HepG2 (cell line): Measurements from ENCODE around the gene DOP1B. TPM values are rescaled to one million over a fixed set of nuclear protein-coding genes. Genes with fewer than 3 reads are reported as not detected.

Experiments
- ATAC-seq: fragments of 200-7000 bp; cut with Tn5 transposase; 3 replicates; pipeline ENCODE4 v1.9.1; 2020; ENCODE audit warnings: mild to moderate bottlenecking, moderate library complexity
- BruUV-seq: library from RNA; stranded (reverse); fragments of 400-500 nt; replicated peaks from 2 replicates; lab custom pipeline; 2021; lab: Mats Ljungman, UMichigan
- CTCF ChIA-PET: fragments of 300-600 bp; formaldehyde crosslinking; extraction: SDS; loops from one replicate; lab custom pipeline; 2021; ENCODE audit warnings: low total read pairs, inconsistent platforms, low intra/inter-chr PET ratio; lab: Yijun Ruan, JAX
- POLR2A ChIA-PET: fragments of 350-600 bp; sonication (Branson Sonifier 250); formaldehyde crosslinking; loops from one replicate; lab custom pipeline; 2020; ENCODE audit warnings: antibody characterized with exemption, inconsistent platforms; lab: Yijun Ruan, JAX
- DNase-seq: peaks from one replicate; pipeline ENCODE4 v3.0.0-alpha.2; 2015; ENCODE audit warnings: low spot score
- FAIRE-seq: peaks from 3 replicates; lab custom pipeline; 2011; peaks lifted over from hg19 to GRCh38; lab: Jason Lieb, UNC
- H2AFZ ChIP-seq: one replicate; pipeline ENCODE4 v1.6.1; 2011; ENCODE audit warnings: low read length, inconsistent platforms
- H3K27ac ChIP-seq: fragments of 300-600 bp; 3 replicates; pipeline ENCODE4 v1.8.0; 2011; ENCODE audit warnings: mixed run types, mild to moderate bottlenecking, mixed read lengths, low read length, inconsistent platforms; ENCODE audit not compliant: insufficient read depth; ENCODE audit errors: extremely low read length
- H3K27me3 ChIP-seq, 2 experiments: fragments of 200-600 bp in 1 of 2; 2 replicates in 1 of 2; 3 replicates in 1 of 2; pipeline versions ENCODE4 v1.6.0 to v1.8.0; 2011; ENCODE audit warnings: low read length in 2 of 2, mild to moderate bottlenecking in 2 of 2, moderate library complexity in 2 of 2, inconsistent platforms in 1 of 2; ENCODE audit not compliant: insufficient read depth in 2 of 2, control insufficient read depth in 1 of 2
- H3K36me3 ChIP-seq, 2 experiments: fragments of 200-600 bp in 1 of 2; replicated peaks in 1 of 2; 2 replicates in 1 of 2; 3 replicates in 1 of 2; pipeline versions ENCODE4 v1.5.1 to v1.8.0; 2011; ENCODE audit warnings: low read length in 2 of 2, inconsistent platforms in 1 of 2; ENCODE audit not compliant: insufficient read depth in 2 of 2, control insufficient read depth in 1 of 2
- H3K4me1 ChIP-seq: 2 replicates; pipeline ENCODE4 v1.5.1; 2012; ENCODE audit warnings: low read length, inconsistent platforms; ENCODE audit not compliant: insufficient read depth
- H3K4me2 ChIP-seq: 2 replicates; pipeline ENCODE4 v1.6.0; 2011; ENCODE audit warnings: low read depth, low read length, inconsistent platforms
- H3K4me3 ChIP-seq, 3 experiments: fragments of 200-600 bp in 1 of 3; sonication (generic), shearing (Covaris generic) in 1 of 3; replicated peaks in 1 of 3; 2 replicates each; pipeline ENCODE4 v1.5.1; 2011 to 2016; ENCODE audit warnings: low read length in 3 of 3, inconsistent platforms in 2 of 3, low read depth in 2 of 3, mild to moderate bottlenecking in 2 of 3, control low read depth in 1 of 3, mixed read lengths in 1 of 3; ENCODE audit not compliant: insufficient read depth in 1 of 3
- H3K79me2 ChIP-seq: one replicate; pipeline ENCODE4 v1.6.1; 2011; ENCODE audit warnings: low read length, inconsistent platforms; ENCODE audit not compliant: insufficient read depth
- H3K9ac ChIP-seq: 2 replicates; pipeline ENCODE4 v1.6.0; 2011; ENCODE audit warnings: mild to moderate bottlenecking, low read depth, low read length, inconsistent platforms; ENCODE audit not compliant: insufficient read depth
- H3K9me3 ChIP-seq: 2 replicates; pipeline ENCODE4 v1.5.1; 2012; ENCODE audit warnings: mild to moderate bottlenecking, low read length
- H4K20me1 ChIP-seq: 2 replicates; pipeline ENCODE4 v1.6.0; 2011; ENCODE audit warnings: inconsistent platforms, mild to moderate bottlenecking, low read length, moderate library complexity; ENCODE audit not compliant: insufficient read depth
- ISX ChIP-seq: sonication (generic); formaldehyde crosslinking; conservative IDR thresholded peaks from 2 replicates; pipeline ENCODE4 v1.5.0; 2020; ENCODE audit warnings: missing genetic modification reagents
- KLF16 ChIP-seq, 2 experiments: sonication (generic) in 1 of 2; formaldehyde crosslinking in 1 of 2; IDR thresholded peaks; 2 replicates each; pipeline versions ENCODE4 v1.6.1 to v1.8.0; 2016 to 2023; ENCODE audit warnings: missing genetic modification reagents in 2 of 2, missing compliant biosample characterization in 1 of 2
- ONECUT2 ChIP-seq: sonication (generic); formaldehyde crosslinking; IDR thresholded peaks from 2 replicates; pipeline ENCODE4 v1.4.0; 2020; ENCODE audit warnings: missing genetic modification reagents
- STAG1 ChIP-seq: sonication (generic); formaldehyde crosslinking; IDR thresholded peaks from 2 replicates; pipeline ENCODE4 v1.4.0; 2020; ENCODE audit warnings: missing genetic modification reagents
- TBX3 ChIP-seq: fragments of 450-650 bp; IDR thresholded peaks from 2 replicates; pipeline ENCODE4 v1.6.1; 2017; ENCODE audit warnings: antibody characterized with exemption, mild to moderate bottlenecking, inconsistent platforms, borderline replicate concordance
- XRCC5 ChIP-seq: fragments of 200-400 bp; formaldehyde crosslinking; optimal IDR thresholded peaks from 2 replicates; pipeline ENCODE3; 2017; ENCODE audit warnings: mild to moderate bottlenecking, low read length
- ZNF558 ChIP-seq: sonication (generic); formaldehyde crosslinking; IDR thresholded peaks from 2 replicates; pipeline ENCODE4 v1.9.0; 2022; ENCODE audit warnings: mild to moderate bottlenecking, missing genetic modification reagents, borderline replicate concordance
- ZNF703 ChIP-seq: sonication (generic); formaldehyde crosslinking; IDR thresholded peaks from 2 replicates; pipeline ENCODE4 v1.5.1; 2020; ENCODE audit warnings: missing genetic modification reagents, mild to moderate bottlenecking, moderate library complexity, borderline replicate concordance
- ZNF891 ChIP-seq: sonication (generic); formaldehyde crosslinking; IDR thresholded peaks from 2 replicates; pipeline ENCODE4 v1.5.0; 2020; ENCODE audit warnings: mild to moderate bottlenecking, missing genetic modification reagents
- WGBS: methylation state at CpG from one replicate; pipeline ENCODE4 v1.1.6; 2017; ENCODE audit warnings: low lambda C conversion rate; 5-methylcytosine and 5-hydroxymethylcytosine counted together
- in situ Hi-C: cut with HindIII; loops from 2 replicates; pipeline ENCODE4 v1.10.0; 2017; ENCODE audit warnings: low pct_unique_long_range_greater_than_20kb; ENCODE audit not compliant: extremely low pct_ligation_motif_present
- intact Hi-C: fragments of 100-400 bp; cut with micrococcal nuclease; formaldehyde crosslinking; loops from one replicate; pipeline ENCODE4 v1.10.0; 2022; ENCODE audit not compliant: unreplicated experiment
- polyA plus RNA-seq, 8 experiments: library from polyadenylated mRNA; depleted of rRNA in 3 of 8; stranded (reverse) in 7 of 8; unstranded in 1 of 8; fragments of >200 nt; fragmentation: Illumina TruSeq in 4 of 8; extraction: Trizol in 4 of 8; gene quantifications; 2 replicates each; pipeline versions ENCODE4 v1.2.1 to v1.2.3, GENCODE V29; 2011 to 2016; ENCODE audit warnings: low read depth in 4 of 8, missing spikeins in 1 of 8, mixed read lengths in 1 of 8; ENCODE audit not compliant: insufficient read depth in 1 of 8
- total RNA-seq, 5 experiments: library from RNA; depleted of rRNA; stranded (reverse); fragments of >200 nt; fragmentation: Illumina TruSeq; extraction: Trizol; gene quantifications; 2 replicates each; pipeline ENCODE4 v1.2.3, GENCODE V29; 2016; ENCODE audit warnings: low read depth in 1 of 5
- TF ChIP-seq, protein P1 (sequence below): sonication (generic); formaldehyde crosslinking; IDR thresholded peaks from 2 replicates; pipeline ENCODE4 v1.5.0; 2020; ENCODE audit warnings: mild to moderate bottlenecking, missing genetic modification reagents, moderate library complexity

DOP1B gene
- total and polyA plus RNA-seq, 2 of the 13 experiments (the other 11 are each of a cell fraction or from before 2014, with no cell fraction given), result 2.8 to 3.2 TPM

DNA sequence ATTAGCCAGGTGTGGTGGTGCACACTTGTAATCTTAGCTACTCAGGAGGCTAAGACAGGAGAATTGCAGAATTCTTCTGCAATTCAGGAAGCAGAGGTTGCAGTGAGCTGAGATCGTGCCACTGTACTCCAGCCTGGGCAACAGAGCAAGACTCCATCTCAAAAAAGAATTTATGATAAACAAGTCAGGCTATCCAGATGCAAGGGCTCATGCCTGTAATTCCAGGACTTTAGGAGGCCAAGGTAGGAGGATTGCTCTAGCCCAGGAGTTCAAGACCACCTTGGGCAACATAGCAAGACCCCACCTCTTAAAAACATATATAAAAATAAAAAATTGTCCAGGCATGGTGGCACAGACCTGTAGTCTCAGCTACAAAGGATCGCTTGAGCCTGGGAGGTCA lies 32.2 kb upstream of the DOP1B start:
- no peak for DNase-seq
- H3K36me3 ChIP-seq, result no peaks in the 10 kb centered on the region
- H3K4me3 ChIP-seq, result no peak overlapping the region
- no peaks in the 10 kb centered on the region for H3K79me2 ChIP-seq
- TF ChIP-seq TBX3 (no peak), ZNF558 (CRISPR knock-in tag) (no peak), ISX (CRISPR knock-in tag) (no peak), KLF16 (CRISPR knock-in tag; IDR thresholded peaks at IDR 0.05) (no peak), ZNF703 (no peak)
- intact Hi-C loops (no loop called here), in situ Hi-C loops (no loop called here)
- no peak for ATAC-seq
- WGBS, result 48% methylated on average over 2 of the region's 2 CpGs
- FAIRE-seq, result no peak
- no peaks in the 10 kb centered on the region for H3K9me3 ChIP-seq
- H2AFZ ChIP-seq, result no peak overlapping the region
- no TSS peak for BruUV-seq
- H4K20me1 ChIP-seq, result no peaks in the 10 kb centered on the region
- peaks cover 1 to 15% of the 10 kb centered on the region in 2 experiments; a peak in 2 of 5 replicates for H3K27me3 ChIP-seq
- H3K9ac ChIP-seq, result no peak overlapping the region
- H3K4me1 ChIP-seq, result 0 out of 2 replicates have a peak, but pooled peaks cover 5% of the 10 kb centered on the region
- POLR2A ChIA-PET, result no interaction called here
- no peak overlapping the region for H3K4me2 ChIP-seq
- CTCF ChIA-PET, result no interaction called here
- H3K27ac ChIP-seq, result no peak overlapping the region

- no peak overlapping the region for H3K9ac ChIP-seq
These were observed 31.0 kb upstream of the DOP1B start for GRCh38 chr21:36125512-36126207.

More at GRCh38 chr21:36125512-36126207, 31.0 kb upstream of the DOP1B start:
- H2AFZ ChIP-seq, result no peak overlapping the region
- no peak overlapping the region for H3K27ac ChIP-seq
- peak; percentile 58 for TF ChIP-seq XRCC5
- no peak for TF ChIP-seq ONECUT2 (CRISPR knock-in tag)
- TF ChIP-seq STAG1 (CRISPR knock-in tag), result peak; percentile 58
- TF ChIP-seq, protein P1, sequence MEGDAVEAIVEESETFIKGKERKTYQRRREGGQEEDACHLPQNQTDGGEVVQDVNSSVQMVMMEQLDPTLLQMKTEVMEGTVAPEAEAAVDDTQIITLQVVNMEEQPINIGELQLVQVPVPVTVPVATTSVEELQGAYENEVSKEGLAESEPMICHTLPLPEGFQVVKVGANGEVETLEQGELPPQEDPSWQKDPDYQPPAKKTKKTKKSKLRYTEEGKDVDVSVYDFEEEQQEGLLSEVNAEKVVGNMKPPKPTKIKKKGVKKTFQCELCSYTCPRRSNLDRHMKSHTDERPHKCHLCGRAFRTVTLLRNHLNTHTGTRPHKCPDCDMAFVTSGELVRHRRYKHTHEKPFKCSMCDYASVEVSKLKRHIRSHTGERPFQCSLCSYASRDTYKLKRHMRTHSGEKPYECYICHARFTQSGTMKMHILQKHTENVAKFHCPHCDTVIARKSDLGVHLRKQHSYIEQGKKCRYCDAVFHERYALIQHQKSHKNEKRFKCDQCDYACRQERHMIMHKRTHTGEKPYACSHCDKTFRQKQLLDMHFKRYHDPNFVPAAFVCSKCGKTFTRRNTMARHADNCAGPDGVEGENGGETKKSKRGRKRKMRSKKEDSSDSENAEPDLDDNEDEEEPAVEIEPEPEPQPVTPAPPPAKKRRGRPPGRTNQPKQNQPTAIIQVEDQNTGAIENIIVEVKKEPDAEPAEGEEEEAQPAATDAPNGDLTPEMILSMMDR (CRISPR knock-in tag), result peak; percentile 71
- TF ChIP-seq ZNF891 (CRISPR knock-in tag), result no peak
- no peak overlapping the region for H3K4me3 ChIP-seq
- in situ Hi-C loops (no loop called here), intact Hi-C loops (no loop called here)
- POLR2A ChIA-PET, result no interaction called here
- ATAC-seq (peak; percentile 64), DNase-seq (peak; percentile 32), FAIRE-seq (peak; percentile 81)
- H3K4me1 ChIP-seq, result 0 out of 2 replicates have a peak, but pooled peaks cover 5% of the 10 kb centered on the region
- no peak overlapping the region for H3K4me2 ChIP-seq
- BruUV-seq, result no TSS peak
- no peaks in the 10 kb centered on the region for H3K9me3 ChIP-seq
- 34% methylated on average over 7 of the region's 9 CpGs for whole genome bisulfite sequencing
- H3K36me3 ChIP-seq, result no peaks in the 10 kb centered on the region
- no peaks in the 10 kb centered on the region for H4K20me1 ChIP-seq
- H3K27me3 ChIP-seq, result peaks cover 1 to 20% of the 10 kb centered on the region in 2 experiments; a peak in 2 of 5 replicates
- H3K79me2 ChIP-seq, result no peaks in the 10 kb centered on the region
- CTCF ChIA-PET, result interaction anchor here (1.2 kb wide), 1 partner anchor 16 kb away, joined by 5 read pairs; no protein-coding TSS in a partner anchor
